ENCODE results near the gene DNASE2B.

DNA sequence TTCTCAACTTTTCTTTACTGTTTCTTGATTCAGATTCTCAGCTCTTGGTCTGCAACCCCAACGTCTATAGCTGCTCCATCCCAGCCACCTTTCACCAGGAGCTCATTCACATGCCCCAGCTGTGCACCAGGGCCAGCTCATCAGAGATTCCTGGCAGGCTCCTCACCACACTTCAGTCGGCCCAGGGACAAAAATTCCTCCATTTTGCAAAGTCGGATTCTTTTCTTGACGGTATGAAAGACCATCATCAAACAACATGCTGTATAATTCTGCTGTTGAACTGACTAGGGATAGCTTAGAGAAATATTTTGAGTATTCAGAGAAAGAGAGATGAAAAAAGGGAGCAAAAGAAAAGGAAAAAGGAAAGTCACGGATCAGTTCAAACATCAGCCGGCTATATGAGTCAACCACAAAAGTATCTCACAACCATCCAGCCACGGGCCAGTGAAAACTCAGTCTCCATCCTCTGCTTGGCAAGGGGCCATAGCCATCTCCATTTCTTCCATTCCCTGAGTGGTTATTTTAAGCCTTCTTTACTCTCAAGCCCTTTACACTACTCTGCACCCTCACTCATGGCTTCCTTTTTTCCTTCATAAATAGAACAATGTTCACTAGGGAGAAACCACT lies 14.1 kb downstream of the DNASE2B start:
- TF ChIP-seq POLR2A (IDR thresholded peaks at IDR 0.05; ENCODE audit: low read length) (no peak), GATA1 (IDR thresholded peaks at IDR 0.05; ENCODE audit: low read depth, low read length) (no peak)
